SK-MEL-5 (cell line): ENCODE results near the gene OPA1. TPM values are rescaled to one million over a fixed set of nuclear protein-coding genes. Genes with fewer than 3 reads are reported as not detected.

Experiments
- DNase-seq: peaks from one replicate; pipeline ENCODE4 v3.0.0-alpha.2; 2016; ENCODE audit warnings: low read depth, low spot score
- in situ Hi-C: cut with HindIII; loops from 2 replicates; pipeline ENCODE4 v1.10.0; 2016; ENCODE audit warnings: low sequenced_read_pairs, high pct_unique_total_duplicates, low pct_unique_long_range_greater_than_20kb
- small RNA-seq, 2 experiments: library from RNA; depleted of rRNA; stranded (forward); fragments of <200 nt; gene quantifications; one replicate each; pipeline ENCODE3, GENCODE V24; 2014
- total RNA-seq: library from RNA; depleted of rRNA; stranded (reverse); fragments of >200 nt; shearing (Covaris generic); gene quantifications from 2 replicates; pipeline ENCODE4 v1.2.3, GENCODE V29; 2014; rRNA removed

OPA1 gene
- total RNA-seq, 1 experiment from 2014 or later, result 133 TPM

DNA sequence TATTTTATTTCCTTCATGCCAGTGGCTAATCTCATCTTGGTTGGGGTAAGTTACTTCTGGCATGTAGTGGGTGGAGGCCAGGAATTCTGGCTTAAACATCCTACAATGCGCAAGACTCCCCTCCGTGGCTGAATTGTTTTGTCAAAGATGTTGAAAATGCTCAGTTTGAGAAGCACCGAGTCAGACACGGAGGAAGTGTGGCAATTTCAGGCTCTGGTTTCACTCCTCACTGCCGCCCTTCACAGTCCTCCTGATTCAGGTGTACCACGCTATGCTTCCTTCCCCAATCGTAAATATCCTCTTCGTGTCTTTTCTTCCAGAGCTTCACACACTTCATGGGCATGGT is 150.7 kb downstream of the OPA1 start:
- in situ Hi-C loops, result no loop called here
- DNase-seq, result no peak

DNA sequence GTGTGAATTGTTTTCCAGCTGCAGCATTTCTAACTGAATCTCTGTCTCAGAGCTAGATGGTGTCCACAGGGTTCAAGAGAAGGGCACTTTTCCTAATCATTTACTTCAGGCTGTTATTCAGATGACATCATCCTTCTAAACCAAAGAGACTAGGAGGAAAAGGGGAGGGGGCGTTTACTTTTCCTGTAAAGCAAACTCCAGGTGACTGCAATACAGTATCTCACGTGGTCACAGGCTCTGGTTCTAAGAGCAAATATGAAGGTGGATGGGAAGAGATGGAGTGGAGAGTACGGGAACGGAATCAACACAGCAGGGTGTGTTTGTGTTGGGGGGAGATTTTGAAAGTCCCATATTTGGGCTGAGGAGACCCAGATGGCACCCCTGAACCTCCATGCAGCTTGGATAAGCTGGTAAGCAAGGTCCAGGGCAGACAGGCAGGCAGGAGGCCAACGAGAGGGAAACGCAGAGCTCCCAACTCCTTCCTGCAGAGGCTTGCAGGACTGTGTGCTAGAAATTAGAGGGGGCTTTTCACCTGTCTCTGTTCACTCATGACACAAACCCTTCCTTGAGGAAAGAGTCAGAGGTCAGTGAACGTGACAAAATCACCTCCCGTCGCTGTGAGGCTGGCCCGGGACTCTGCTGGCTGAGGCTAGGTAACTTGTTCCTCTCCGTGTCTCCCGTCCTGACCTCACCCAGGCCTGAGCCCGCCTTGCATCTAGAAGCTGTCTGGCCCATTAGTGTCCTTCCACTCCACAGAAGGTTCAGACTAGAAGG is 151.2 kb downstream of the OPA1 start:
- DNase-seq, result no peak
- in situ Hi-C loops, result no loop called here

DNA sequence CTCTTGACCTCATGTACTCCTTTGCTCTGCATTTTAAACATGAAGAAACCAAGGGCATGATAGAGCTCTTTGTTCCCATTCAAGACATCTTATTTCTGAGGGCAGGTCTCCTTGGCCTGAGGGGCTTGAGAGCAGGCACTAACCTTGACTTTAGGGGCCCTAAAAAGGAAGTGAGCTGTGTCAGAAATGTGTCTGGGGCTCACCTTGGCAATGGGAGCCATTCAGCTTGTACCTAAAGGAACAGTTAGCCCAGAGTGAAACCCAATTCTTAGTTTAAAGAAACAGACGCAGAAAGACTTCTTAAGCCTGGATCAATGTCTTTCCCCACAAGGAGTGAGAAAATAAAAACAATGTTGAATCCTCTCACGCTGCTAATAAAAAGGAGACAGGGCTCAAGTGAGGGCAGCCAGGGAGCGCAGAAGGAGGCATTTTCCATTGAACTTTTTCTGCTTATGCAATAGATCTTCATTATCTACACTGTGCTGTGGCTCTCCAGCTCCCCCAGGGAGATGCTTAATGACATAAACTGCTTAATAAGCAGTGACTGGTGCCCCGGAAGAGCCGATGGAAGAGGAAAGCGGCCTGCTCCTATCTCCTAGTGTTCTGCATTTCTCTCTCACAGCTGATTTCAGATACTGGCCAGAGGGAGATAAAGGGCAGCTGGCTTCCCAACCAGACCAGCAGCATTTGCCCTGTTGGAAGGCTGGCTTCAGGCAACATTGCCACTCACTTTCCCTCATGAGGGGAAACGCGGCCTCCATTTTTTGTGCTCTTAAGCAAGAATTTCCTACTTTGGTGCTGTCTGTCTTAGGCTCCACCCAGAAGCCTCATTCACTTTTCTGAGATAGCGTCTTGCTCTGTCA is 152.0 kb downstream of the OPA1 start:
- in situ Hi-C loops, result no loop called here
- DNase-seq, result no peak

DNA sequence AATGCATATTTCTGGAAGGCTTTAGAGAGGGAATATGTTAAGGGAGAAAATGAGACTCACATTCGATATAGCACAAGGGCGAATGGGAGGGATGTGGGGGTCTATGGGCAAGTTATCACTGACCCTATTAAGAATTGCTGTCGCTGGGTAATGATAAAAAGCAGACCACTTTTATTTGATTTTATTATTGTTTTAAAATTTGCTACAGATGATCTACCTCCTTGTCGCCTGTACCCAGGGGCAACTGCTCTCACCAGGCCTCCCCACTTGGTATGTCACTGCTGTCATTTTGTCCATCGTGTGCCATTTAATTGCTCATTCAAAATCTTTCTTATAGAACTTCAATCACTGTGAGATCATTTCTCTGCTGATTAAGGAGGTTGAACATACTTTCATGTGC is 153.8 kb downstream of the OPA1 start:
- DNase-seq, result no peak
- in situ Hi-C loops, result no loop called here

Small RNAs within 50 kb of the gene (small RNA-seq; reads per million reads assigned to genes)
- gene RF00019, result 0 reads per million in 2 experiments
- 0 reads per million in 2 experiments for gene RN7SL447P

Other genes with a start within 250 kb of the OPA1 start
- not detected in 2 replicates for gene ATP13A5, start 214.5 kb upstream of the OPA1 start, total RNA-seq
- gene ATP13A4, start 38.3 kb upstream of the OPA1 start, total RNA-seq, result not detected in 2 replicates